SK-MEL-5 (cell line): Measurements from ENCODE around the gene PRKG1. TPM values are rescaled to one million over a fixed set of nuclear protein-coding genes. Genes with fewer than 3 reads are reported as not detected.
A peak's percentile ranks its signal among the peaks of the same experiment; 100 is the strongest.
"Not testable (repeated sequence)": the region's sequence is repeated elsewhere in the genome, so short reads cannot be mapped to it uniquely, and the experiment has no call there.

Experiments used
- DNase-seq: peaks from one replicate; pipeline ENCODE4 v3.0.0-alpha.2; 2016; ENCODE audit warnings: low read depth, low spot score
- in situ Hi-C: cut with HindIII; loops from 2 replicates; pipeline ENCODE4 v1.10.0; 2016; ENCODE audit warnings: low sequenced_read_pairs, high pct_unique_total_duplicates, low pct_unique_long_range_greater_than_20kb
- total RNA-seq: library from RNA; depleted of rRNA; stranded (reverse); fragments of >200 nt; shearing (Covaris generic); gene quantifications from 2 replicates; pipeline ENCODE4 v1.2.3, GENCODE V29; 2014

Gene PRKG1
- total RNA-seq, 1 experiment from 2014 or later, result 4.6 TPM

GRCh38 chr10:51270936-51271530, 196.7 kb downstream of the PRKG1 start:
- no peak for DNase-seq
- in situ Hi-C loops, result no loop called here

- DNase-seq, in situ Hi-C loops: not testable (repeated sequence)
Observed at GRCh38 chr10:51272099-51272498, 197.8 kb downstream of the PRKG1 start.

GRCh38 chr10:51272555-51272954, 198.3 kb downstream of the PRKG1 start:
- DNase-seq, result no peak
- in situ Hi-C loops, result no loop called here

GRCh38 chr10:51273574-51273973, 199.3 kb downstream of the PRKG1 start:
- DNase-seq, result no peak
- in situ Hi-C loops, result no loop called here

GRCh38 chr10:51276097-51276496, 201.8 kb downstream of the PRKG1 start:
- DNase-seq, in situ Hi-C loops: not testable (repeated sequence)

- in situ Hi-C loops, result not testable (repeated sequence)
Observed at GRCh38 chr10:51281387-51281786, 207.1 kb downstream of the PRKG1 start.

GRCh38 chr10:51285601-51286000, 211.3 kb downstream of the PRKG1 start:
- in situ Hi-C loops, result no loop called here
- DNase-seq, result no peak

More at GRCh38 chr10:51281387-51281786, 207.1 kb downstream of the PRKG1 start:
- DNase-seq, result not testable (repeated sequence)

GRCh38 chr10:51288511-51288910, 214.2 kb downstream of the PRKG1 start:
- DNase-seq, result no peak
- in situ Hi-C loops, result no loop called here

- in situ Hi-C loops, result no loop called here
- no peak for DNase-seq
Observed at GRCh38 chr10:51289519-51289918, 215.2 kb downstream of the PRKG1 start.

GRCh38 chr10:51291961-51292360, 217.7 kb downstream of the PRKG1 start:
- DNase-seq, result no peak
- in situ Hi-C loops, result no loop called here

GRCh38 chr10:51297438-51297837, 223.2 kb downstream of the PRKG1 start:
- in situ Hi-C loops, result no loop called here
- no peak for DNase-seq

- peak; percentile 60 for DNase-seq
Observed at GRCh38 chr10:51300617-51301304, 226.5 kb downstream of the PRKG1 start.

GRCh38 chr10:51301644-51302043, 227.4 kb downstream of the PRKG1 start:
- in situ Hi-C loops, result no loop called here
- peak; percentile 4 for DNase-seq

More at GRCh38 chr10:51300617-51301304, 226.5 kb downstream of the PRKG1 start:
- in situ Hi-C loops, result no loop called here

GRCh38 chr10:51302316-51302715, 228.0 kb downstream of the PRKG1 start:
- in situ Hi-C loops, result no loop called here
- no peak for DNase-seq

GRCh38 chr10:51308116-51308515, 233.8 kb downstream of the PRKG1 start:
- no peak for DNase-seq
- in situ Hi-C loops, result no loop called here

GRCh38 chr10:51311228-51311627, 236.9 kb downstream of the PRKG1 start:
- in situ Hi-C loops, result no loop called here
- no peak for DNase-seq

- in situ Hi-C loops, result no loop called here
Observed at GRCh38 chr10:51312817-51313216, 238.5 kb downstream of the PRKG1 start.

GRCh38 chr10:51313251-51313650, 239.0 kb downstream of the PRKG1 start:
- DNase-seq, result no peak
- in situ Hi-C loops, result no loop called here

More at GRCh38 chr10:51312817-51313216, 238.5 kb downstream of the PRKG1 start:
- no peak for DNase-seq
